Fibroblast of the aortic adventitia (primary cell): ENCODE measurements around the gene GNA14. TPM values are rescaled to one million over a fixed set of nuclear protein-coding genes. Genes with fewer than 3 reads are reported as not detected.

ENCODE experiments used
- DNase-seq: peaks from one replicate; pipeline ENCODE4 v3.0.0-alpha.2; 2010; ENCODE audit warnings: low read depth
- H3K4me3 ChIP-seq: 2 replicates; pipeline ENCODE4 v1.5.1; 2011; ENCODE audit warnings: low read depth, mild to moderate bottlenecking, control low read depth, low read length, moderate library complexity
- CTCF ChIP-seq: IDR thresholded peaks from 2 replicates; pipeline ENCODE4 v1.5.1; 2011; ENCODE audit warnings: mild to moderate bottlenecking, low read length, control low read depth, inconsistent platforms; ENCODE audit not compliant: insufficient read depth
- total RNA-seq: library from RNA; depleted of rRNA; stranded (reverse); fragments of >200 nt; gene quantifications from 2 replicates; pipeline ENCODE4 v1.2.3, GENCODE V29; 2012; ENCODE audit warnings: low replicate concordance

Gene GNA14
- total RNA-seq, 1 donor = 1.5 TPM

GRCh38 chr9:77541600-77541999, 106.5 kb downstream of the GNA14 start:
- no peak overlapping the region for H3K4me3 ChIP-seq
- no peak for TF ChIP-seq CTCF
- DNase-seq = no peak

- TF ChIP-seq CTCF = no peak
- no peak overlapping the region for H3K4me3 ChIP-seq
- no peak for DNase-seq
Measured at GRCh38 chr9:77541055-77541454, 107.1 kb downstream of the GNA14 start.

- TF ChIP-seq CTCF = no peak
- peak; percentile 5 for DNase-seq
- H3K4me3 ChIP-seq = no peak overlapping the region
Measured at GRCh38 chr9:77534376-77535057, 113.6 kb downstream of the GNA14 start.

GRCh38 chr9:77533671-77534070, 114.5 kb downstream of the GNA14 start:
- H3K4me3 ChIP-seq = no peak overlapping the region
- TF ChIP-seq CTCF = no peak
- DNase-seq = no peak

GRCh38 chr9:77532607-77533006, 115.5 kb downstream of the GNA14 start:
- no peak overlapping the region for H3K4me3 ChIP-seq
- TF ChIP-seq CTCF = no peak
- DNase-seq = no peak

GRCh38 chr9:77531400-77531799, 116.7 kb downstream of the GNA14 start:
- DNase-seq = peak; percentile 14
- no peak overlapping the region for H3K4me3 ChIP-seq
- no peak for TF ChIP-seq CTCF

- DNase-seq = peak; percentile 1
- TF ChIP-seq CTCF = no peak
- H3K4me3 ChIP-seq = no peak overlapping the region
Measured at GRCh38 chr9:77523891-77524290, 124.2 kb downstream of the GNA14 start.
